ENCODE results near the gene CALD1. TPM values are rescaled to one million over a fixed set of nuclear protein-coding genes. Genes with fewer than 3 reads are reported as not detected.

Gene CALD1
- total RNA-seq, 1 donor from 2014 or later = 230 TPM

DNA sequence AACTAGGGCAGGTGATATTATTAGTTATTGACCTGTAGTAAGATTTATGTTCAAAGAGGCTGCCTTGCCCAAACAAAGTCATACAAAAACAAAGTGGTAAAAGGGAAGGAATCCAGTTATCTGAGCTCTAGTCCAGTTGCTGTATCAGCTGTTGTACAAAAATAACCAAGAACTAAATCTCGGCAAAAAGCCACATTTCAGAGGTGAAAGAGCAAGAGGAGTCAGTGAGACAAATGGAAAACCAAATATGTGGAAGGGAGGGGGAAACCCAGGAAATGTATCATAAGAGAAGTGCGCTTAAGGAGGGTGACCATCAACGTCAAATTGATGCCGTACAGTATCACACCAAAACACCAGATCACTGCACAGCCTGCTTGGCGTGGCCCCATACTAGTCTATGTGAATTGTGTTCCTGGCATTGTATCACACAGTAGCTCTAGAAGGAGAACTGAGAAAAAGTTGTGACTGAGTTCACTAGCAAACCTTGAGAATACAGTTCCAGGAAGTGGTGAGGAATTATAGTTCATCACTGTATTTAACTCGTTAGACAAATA is 213.3 kb downstream of the CALD1 start:
- no peak for TF ChIP-seq CTCF (IDR thresholded peaks at IDR 0.05; ENCODE audit: unreplicated experiment)
- peaks cover under 1% of the 10 kb centered on the region for H3K4me1 Mint-ChIP-seq (ENCODE audit: unreplicated experiment)
- no peak overlapping the region for H3K27ac Mint-ChIP-seq (ENCODE audit: unreplicated experiment)
- H3K27me3 Mint-ChIP-seq (ENCODE audit: unreplicated experiment) = peaks cover 1% of the 10 kb centered on the region
- no peak overlapping the region for H3K4me3 Mint-ChIP-seq (ENCODE audit: unreplicated experiment)
- H3K9me3 Mint-ChIP-seq (ENCODE audit: unreplicated experiment) = no peaks in the 10 kb centered on the region
- peaks cover 7% of the 10 kb centered on the region for H3K36me3 Mint-ChIP-seq (ENCODE audit: low read depth, unreplicated experiment)
- DNase-seq (ENCODE audit: low spot score) = no peak

DNA sequence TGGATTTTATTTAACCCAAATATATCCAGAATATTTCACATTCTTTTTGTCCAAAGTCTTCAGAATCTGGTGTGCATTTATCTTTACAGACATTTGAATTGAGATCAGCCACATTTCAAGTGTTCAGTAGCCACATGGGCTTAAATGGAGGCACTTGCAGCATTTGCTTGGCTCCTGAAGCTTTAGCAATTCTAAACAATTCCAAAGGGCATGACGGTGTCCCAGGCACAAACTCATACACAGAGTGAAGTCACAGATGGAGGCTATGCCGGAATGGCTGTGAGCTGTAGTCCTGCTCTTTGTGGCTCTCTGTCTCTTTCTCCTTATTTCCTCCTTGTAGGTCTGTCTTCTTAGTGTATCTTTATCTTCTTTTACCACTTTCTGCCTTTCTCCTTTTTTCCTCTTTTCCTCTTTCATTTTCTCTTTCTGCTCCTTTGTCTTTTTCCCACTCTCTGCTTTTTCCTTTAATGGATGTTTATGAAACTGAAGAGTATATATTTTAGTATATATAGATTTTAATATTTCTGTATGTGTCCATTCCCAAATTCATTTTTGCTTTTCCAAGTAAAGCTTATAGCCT is 214.5 kb downstream of the CALD1 start:
- Mint-ChIP-seq H3K4me3 (ENCODE audit: unreplicated experiment) (no peak overlapping the region), H3K9me3 (ENCODE audit: unreplicated experiment) (no peaks in the 10 kb centered on the region), H3K36me3 (ENCODE audit: low read depth, unreplicated experiment) (peaks cover 7% of the 10 kb centered on the region), H3K27ac (ENCODE audit: unreplicated experiment) (no peak overlapping the region), H3K27me3 (ENCODE audit: unreplicated experiment) (peaks cover 1% of the 10 kb centered on the region), H3K4me1 (ENCODE audit: unreplicated experiment) (no peaks in the 10 kb centered on the region)
- DNase-seq (ENCODE audit: low spot score) = no peak
- TF ChIP-seq CTCF (IDR thresholded peaks at IDR 0.05; ENCODE audit: unreplicated experiment) = no peak

DNA sequence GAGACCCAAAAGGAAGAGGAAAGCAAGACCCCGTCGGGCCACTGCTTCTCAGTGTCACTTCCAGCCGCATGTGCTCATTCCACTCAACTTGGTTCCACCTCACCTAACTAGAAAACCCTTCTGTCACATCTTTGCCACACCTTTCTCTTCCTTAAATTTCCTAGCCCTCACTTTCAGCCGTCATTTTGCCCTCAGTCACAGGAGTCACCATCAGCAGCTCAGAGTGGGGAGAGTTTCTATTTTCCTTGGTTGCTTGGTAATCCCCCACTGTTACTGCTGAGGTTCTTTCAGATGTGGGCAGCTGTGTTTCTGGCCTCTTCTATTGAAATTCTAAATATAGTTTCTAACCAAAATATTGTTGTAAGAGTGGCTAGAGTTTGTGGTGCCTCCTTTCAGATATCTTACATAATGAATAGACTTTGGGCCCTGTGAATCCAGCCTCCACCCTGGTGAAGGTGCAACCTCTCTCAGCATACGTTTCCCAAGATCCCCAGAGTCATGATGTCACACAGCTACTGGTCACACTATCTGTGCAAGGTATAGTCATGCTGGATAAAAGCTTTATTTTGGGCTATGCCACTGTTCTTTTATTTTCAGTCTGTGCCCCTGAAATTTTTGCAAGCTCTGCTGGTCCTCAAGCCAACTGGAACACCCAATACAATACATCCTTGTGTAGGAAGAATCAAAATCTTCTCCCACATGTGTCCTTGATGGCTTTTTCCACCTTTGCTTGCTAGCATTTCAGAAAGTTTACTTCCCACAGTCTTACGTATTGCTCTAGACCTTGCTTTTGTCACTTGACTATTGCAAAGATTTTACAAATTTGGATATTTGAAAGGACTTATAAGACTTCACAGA is 216.0 kb downstream of the CALD1 start:
- H3K9me3 Mint-ChIP-seq (ENCODE audit: unreplicated experiment) = no peaks in the 10 kb centered on the region
- H3K27ac Mint-ChIP-seq (ENCODE audit: unreplicated experiment) = peak overlapping the region; percentile 24
- H3K36me3 Mint-ChIP-seq (ENCODE audit: low read depth, unreplicated experiment) = peaks cover 7% of the 10 kb centered on the region
- no peak for DNase-seq (ENCODE audit: low spot score)
- TF ChIP-seq CTCF (IDR thresholded peaks at IDR 0.05; ENCODE audit: unreplicated experiment) = no peak
- peaks cover 1% of the 10 kb centered on the region for H3K27me3 Mint-ChIP-seq (ENCODE audit: unreplicated experiment)
- no peak overlapping the region for H3K4me3 Mint-ChIP-seq (ENCODE audit: unreplicated experiment)
- H3K4me1 Mint-ChIP-seq (ENCODE audit: unreplicated experiment) = no peaks in the 10 kb centered on the region

GRCh38 chr7:134996097-134996550 is 216.7 kb downstream of the CALD1 start:
- Mint-ChIP-seq H3K27ac (ENCODE audit: unreplicated experiment) (no peak overlapping the region), H3K4me3 (ENCODE audit: unreplicated experiment) (no peak overlapping the region), H3K4me1 (ENCODE audit: unreplicated experiment) (no peaks in the 10 kb centered on the region), H3K36me3 (ENCODE audit: low read depth, unreplicated experiment) (peaks cover 7% of the 10 kb centered on the region), H3K9me3 (ENCODE audit: unreplicated experiment) (no peaks in the 10 kb centered on the region), H3K27me3 (ENCODE audit: unreplicated experiment) (no peaks in the 10 kb centered on the region)
- TF ChIP-seq CTCF (IDR thresholded peaks at IDR 0.05; ENCODE audit: unreplicated experiment) = no peak
- DNase-seq (ENCODE audit: low spot score) = no peak

Measured in endothelial cell (in vitro differentiated cells).